Hematopoietic multipotent progenitor cell treated with erythropoietin and hydrocortisone succinate and interleukin-3 and kit ligand, for 8 days (in vitro differentiated cells): ENCODE measurements around the gene GPR37L1.
A peak's percentile ranks its signal among the peaks of the same experiment; 100 is the strongest.
"Not testable (repeated sequence)": the region's sequence is repeated elsewhere in the genome, so short reads cannot be mapped to it uniquely, and the experiment has no call there.

Experiments used
- DNase-seq: peaks from one replicate; pipeline ENCODE4 v3.0.0-alpha.2; 2015

GPR37L1 gene

GRCh38 chr1:202133496-202133895, 10.8 kb downstream of the GPR37L1 start:
- DNase-seq: no peak

GRCh38 chr1:202133989-202134388, 11.3 kb downstream of the GPR37L1 start:
- no peak for DNase-seq

GRCh38 chr1:202134645-202135172, 12.0 kb downstream of the GPR37L1 start:
- DNase-seq: no peak

- peak; percentile 70 for DNase-seq
These were observed 12.6 kb downstream of the GPR37L1 start for GRCh38 chr1:202135221-202135721.

- DNase-seq: no peak
These were observed 18.1 kb downstream of the GPR37L1 start for GRCh38 chr1:202140833-202141232.

GRCh38 chr1:202141468-202141867, 18.8 kb downstream of the GPR37L1 start:
- not testable (repeated sequence) for DNase-seq

- DNase-seq: peak; percentile 49
These were observed 20.5 kb downstream of the GPR37L1 start for GRCh38 chr1:202143011-202143767.

GRCh38 chr1:202143768-202144401, 21.2 kb downstream of the GPR37L1 start:
- DNase-seq: no peak

- peak; percentile 46 for DNase-seq
These were observed 21.8 kb downstream of the GPR37L1 start, which contains the start of gene ARL8A for GRCh38 chr1:202144402-202145067. TSS of gene ARL8A (minus strand) at chr1:202144737. CDS start at chr1:202144572, 165 bp downstream.

- peak; percentile 39 for DNase-seq
These were observed 22.5 kb downstream of the GPR37L1 start for GRCh38 chr1:202145068-202145743.

- not testable (repeated sequence) for DNase-seq
These were observed 23.0 kb downstream of the GPR37L1 start for GRCh38 chr1:202145744-202146140.

- DNase-seq: no peak
These were observed 23.6 kb downstream of the GPR37L1 start for GRCh38 chr1:202146279-202146678.

GRCh38 chr1:202146993-202147392, 24.3 kb downstream of the GPR37L1 start:
- DNase-seq: no peak

- DNase-seq: no peak
These were observed 25.7 kb downstream of the GPR37L1 start for GRCh38 chr1:202148391-202148790.

- no peak for DNase-seq
These were observed 26.8 kb downstream of the GPR37L1 start for GRCh38 chr1:202149566-202149965.

GRCh38 chr1:202150187-202150586, 27.5 kb downstream of the GPR37L1 start:
- no peak for DNase-seq

GRCh38 chr1:202150602-202151001, 27.9 kb downstream of the GPR37L1 start:
- DNase-seq: no peak

GRCh38 chr1:202151045-202151444, 28.3 kb downstream of the GPR37L1 start:
- no peak for DNase-seq

- DNase-seq: no peak
These were observed 29.7 kb downstream of the GPR37L1 start for GRCh38 chr1:202152399-202152798.

- no peak for DNase-seq
These were observed 30.6 kb downstream of the GPR37L1 start for GRCh38 chr1:202153284-202153683.

GRCh38 chr1:202154148-202154765, 31.5 kb downstream of the GPR37L1 start:
- no peak for DNase-seq
